Gastroesophageal sphincter (tissue), 3 donors: ENCODE data around the gene TOLLIP.

Source experiments
- CTCF ChIP-seq, 4 experiments: fragments of 200-600 bp in 2 of 4; fragments of 450-650 bp in 2 of 4; sonication (generic) in 1 of 4; IDR thresholded peaks; one replicate each; pipeline ENCODE4 v1.5.1; 2017 to 2019; ENCODE audit warnings: antibody characterized with exemption in 4 of 4, mild to moderate bottlenecking in 2 of 4, moderate library complexity in 2 of 4
- EP300 ChIP-seq: sonication (generic); formaldehyde crosslinking; IDR thresholded peaks from one replicate; pipeline ENCODE4 v1.6.1; 2017; ENCODE audit warnings: antibody characterized with exemption, mild to moderate bottlenecking
- POLR2A ChIP-seq, 2 donors: fragments of 450-650 bp; IDR thresholded peaks; one replicate each; pipeline ENCODE4 v1.6.1; 2017; ENCODE audit warnings: antibody characterized with exemption in 2 of 2, mild to moderate bottlenecking in 2 of 2, moderate library complexity in 1 of 2
- POLR2AphosphoS5 ChIP-seq: sonication (generic); formaldehyde crosslinking; IDR thresholded peaks from one replicate; pipeline ENCODE4 v1.6.1; 2017; ENCODE audit warnings: antibody characterized with exemption

DNA sequence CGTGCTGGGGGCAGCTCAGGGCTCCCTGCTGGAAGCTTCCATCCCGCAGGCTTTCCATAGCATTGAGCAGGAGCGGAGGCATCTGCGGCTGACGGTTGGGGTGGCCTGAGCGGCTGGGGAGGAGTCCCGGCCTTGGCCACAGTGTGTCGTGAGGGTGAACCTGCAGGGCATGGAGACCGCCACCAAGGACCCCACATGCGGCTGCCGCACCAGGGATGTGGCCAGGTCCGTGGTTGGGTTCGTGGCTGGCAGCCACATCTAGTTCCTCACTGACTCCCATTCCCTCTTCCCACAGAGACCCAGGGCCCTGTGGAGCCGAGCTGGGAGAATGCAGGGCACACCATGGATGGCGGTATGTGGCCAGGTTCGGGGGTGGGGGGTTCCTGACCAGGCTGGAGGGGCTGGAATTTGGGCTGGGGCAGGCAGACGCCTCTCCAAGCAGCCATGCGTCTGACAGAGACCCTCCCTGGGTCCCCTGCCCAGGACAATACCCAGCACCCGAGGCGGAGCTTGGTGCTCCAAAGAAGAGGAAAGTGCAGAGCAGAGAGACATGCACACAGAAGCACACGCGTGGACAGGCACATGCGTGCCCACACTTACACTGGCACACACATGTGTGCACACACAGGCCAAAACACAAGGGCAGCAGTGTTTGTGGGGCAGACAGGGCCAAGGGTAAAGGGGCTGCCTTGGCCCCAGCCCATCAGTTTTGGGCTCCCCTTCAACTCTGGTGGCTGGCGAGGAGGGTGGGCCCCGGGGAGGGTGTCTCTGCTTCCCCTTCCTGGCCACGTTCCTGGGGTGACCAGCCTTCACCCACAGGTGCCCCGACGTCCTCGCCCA is 83.8 kb downstream of the TOLLIP start:
- no peak for TF ChIP-seq CTCF (IDR thresholded peaks at IDR 0.05)
- TF ChIP-seq POLR2A (IDR thresholded peaks at IDR 0.05), result no peak
- no peak for TF ChIP-seq EP300
- no peak for TF ChIP-seq POLR2AphosphoS5
